B cell (primary cell): ENCODE measurements around the gene C3orf18. TPM values are rescaled to one million over a fixed set of nuclear protein-coding genes. Genes with fewer than 3 reads are reported as not detected.
A peak's percentile ranks its signal among the peaks of the same experiment; 100 is the strongest.

Experiments used
- ATAC-seq: fragments of 200-7000 bp; cut with Tn5 transposase; one replicate; pipeline ENCODE4 v1.10.0; 2021; ENCODE audit warnings: low read depth, mild to moderate bottlenecking, moderate number of reproducible peaks, moderate library complexity
- CTCF ChIA-PET: fragments of 350-600 bp; sonication (Branson Sonifier 250); formaldehyde crosslinking; loops from one replicate; lab custom pipeline; 2021; ENCODE audit warnings: antibody characterized with exemption, inconsistent platforms; lab: Charles Lee
- POLR2A ChIA-PET: fragments of 350-600 bp; sonication (Branson Sonifier 250); formaldehyde crosslinking; loops from one replicate; lab custom pipeline; 2021; ENCODE audit warnings: antibody characterized with exemption; lab: Charles Lee
- DNase-seq: peaks from one replicate; pipeline ENCODE4 v3.0.0; 2013
- H2AFZ ChIP-seq: 2 replicates; pipeline ENCODE4 v1.6.1; 2012; ENCODE audit warnings: mild to moderate bottlenecking, low read depth, low read length; ENCODE audit not compliant: insufficient read depth, poor library complexity, severe bottlenecking
- H3K27ac ChIP-seq, 2 donors: 1 replicate in 1 of 2; 2 replicates in 1 of 2; pipeline ENCODE4 v1.5.1; 2012 to 2013; ENCODE audit warnings: low read length in 2 of 2, mild to moderate bottlenecking in 2 of 2, moderate library complexity in 1 of 2
- H3K27me3 ChIP-seq, 4 experiments: fragments of 200-600 bp in 1 of 4; sonication (generic) in 1 of 4; replicated peaks in 1 of 4; 1 replicate in 2 of 4; 2 replicates in 2 of 4; pipeline versions ENCODE4 v1.6.1 to v1.7.0; 2013 to 2016; ENCODE audit warnings: low read length in 3 of 4, mild to moderate bottlenecking in 2 of 4, mixed read lengths in 1 of 4, moderate library complexity in 1 of 4; ENCODE audit not compliant: insufficient read depth in 4 of 4, control insufficient read depth in 3 of 4; ENCODE audit errors: control extremely low read depth in 1 of 4
- H3K36me3 ChIP-seq, 2 experiments: replicated peaks in 1 of 2; 1 replicate in 1 of 2; 2 replicates in 1 of 2; pipeline versions ENCODE4 v1.6.1 to v1.7.1; 2013; ENCODE audit warnings: low read length in 1 of 2; ENCODE audit not compliant: insufficient read depth in 2 of 2, control insufficient read depth in 1 of 2; ENCODE audit errors: control extremely low read depth in 1 of 2, extremely low read depth in 1 of 2
- H3K4me1 ChIP-seq, 2 donors: fragments of 200-600 bp in 1 of 2; sonication (generic) in 1 of 2; 1 replicate in 1 of 2; 2 replicates in 1 of 2; pipeline versions ENCODE4 v1.5.1 to v1.6.1; 2013 to 2017; ENCODE audit warnings: low read length in 2 of 2; ENCODE audit not compliant: control insufficient read depth in 2 of 2, insufficient read depth in 2 of 2
- H3K4me2 ChIP-seq: replicated peaks from 2 replicates; pipeline ENCODE3; 2012; ENCODE audit warnings: mild to moderate bottlenecking, low read depth, low read length; ENCODE audit not compliant: poor library complexity, severe bottlenecking
- H3K4me3 ChIP-seq, 5 experiments: fragments of 200-600 bp in 1 of 5; sonication (generic) in 1 of 5; 1 replicate in 3 of 5; 2 replicates in 2 of 5; pipeline versions ENCODE4 v1.5.1 to v1.7.0; 2011 to 2016; ENCODE audit warnings: low read length in 4 of 5, mild to moderate bottlenecking in 4 of 5, low read depth in 2 of 5, control low read depth in 1 of 5, moderate library complexity in 1 of 5; ENCODE audit not compliant: insufficient read depth in 1 of 5; ENCODE audit errors: control extremely low read depth in 1 of 5, extremely low read depth in 1 of 5
- H3K79me2 ChIP-seq: fragments of 200-600 bp; sonication (generic); one replicate; pipeline ENCODE4 v1.6.0; 2016; ENCODE audit warnings: low read length; ENCODE audit not compliant: control insufficient read depth, insufficient read depth
- H3K9ac ChIP-seq: fragments of 200-600 bp; sonication (generic); 2 replicates; pipeline ENCODE4 v1.6.1; 2017; ENCODE audit warnings: mild to moderate bottlenecking, low read length, moderate library complexity
- H3K9me3 ChIP-seq, 3 donors: one replicate each; pipeline versions ENCODE4 v1.6.1 to v1.7.1; 2013; ENCODE audit warnings: low read length in 2 of 3; ENCODE audit not compliant: control insufficient read depth in 2 of 3, insufficient read depth in 1 of 3; ENCODE audit errors: control extremely low read depth in 1 of 3
- H4K20me1 ChIP-seq: 2 replicates; pipeline ENCODE4 v1.6.0; 2012; ENCODE audit warnings: mild to moderate bottlenecking, low read length; ENCODE audit not compliant: insufficient read depth, control insufficient read depth, poor library complexity, severe bottlenecking
- H3K27ac Mint-ChIP-seq: one replicate; pipeline ENCODE4 v1.8.0; 2021; ENCODE audit warnings: mixed read lengths
- H3K27me3 Mint-ChIP-seq: one replicate; pipeline ENCODE4 v1.8.0; 2021; ENCODE audit warnings: mixed read lengths
- H3K4me1 Mint-ChIP-seq: one replicate; pipeline ENCODE4 v1.8.0; 2021; ENCODE audit warnings: mixed read lengths
- H3K4me3 Mint-ChIP-seq: one replicate; pipeline ENCODE4 v1.8.0; 2021; ENCODE audit warnings: mixed read lengths
- H3K9me3 Mint-ChIP-seq: one replicate; pipeline ENCODE4 v1.8.0; 2022; ENCODE audit warnings: mixed read lengths; ENCODE audit not compliant: insufficient read depth
- CTCF ChIP-seq: fragments of 200-600 bp; IDR thresholded peaks from one replicate; pipeline ENCODE4 v1.8.0; 2022; ENCODE audit warnings: antibody characterized with exemption, mild to moderate bottlenecking
- EZH2 ChIP-seq: IDR thresholded peaks from 2 replicates; pipeline ENCODE4 v1.6.1; 2012; ENCODE audit warnings: borderline replicate concordance, low read depth, mild to moderate bottlenecking, moderate library complexity, low read length; ENCODE audit not compliant: insufficient read depth, poor library complexity, severe bottlenecking
- WGBS: methylation state at CpG from one replicate; pipeline ENCODE4 v1.1.5; 2013; ENCODE audit warnings: missing lambda C conversion rate; ENCODE audit not compliant: insufficient coverage; 5-methylcytosine and 5-hydroxymethylcytosine counted together
- intact Hi-C: fragments of 100-400 bp; cut with micrococcal nuclease; formaldehyde crosslinking; loops from one replicate; pipeline ENCODE4 v1.10.0; 2022
- polyA plus RNA-seq: library from polyadenylated mRNA; depleted of rRNA; stranded (reverse); fragments of >200 nt; gene quantifications from 2 replicates; pipeline ENCODE4 v1.2.3, GENCODE V29; 2012
- total RNA-seq, 2 donors: library from RNA; stranded (reverse); fragments of 120-200 nt in 1 of 2; gene quantifications; 1 replicate in 1 of 2; 2 replicates in 1 of 2; pipeline versions ENCODE4 v1.2.3 to v1.2.4, GENCODE V29; 2013 to 2022

Gene C3orf18
- total and polyA plus RNA-seq, 2 donors (not counting 1 experiment from before 2014, with no cell fraction given): 14.3 to 15.4 TPM

GRCh38 chr3:50517721-50518206 is 49.8 kb downstream of the C3orf18 start:
- 60% methylated on average over 2 of the region's 4 CpGs for WGBS
- TF ChIP-seq CTCF: no peak
- intact Hi-C loops: loop anchor here (5.0 kb wide), 1 partner anchor 50 kb away; the partner anchor contains the start of genes C3orf18 and HEMK1
- no peaks in the 10 kb centered on the region for H3K9me3 Mint-ChIP-seq
- no peak overlapping the region for H3K9ac ChIP-seq
- no peaks in the 10 kb centered on the region for H4K20me1 ChIP-seq
- no peak for ATAC-seq
- CTCF ChIA-PET: interaction anchor here (0.8 to 3.1 kb wide), 4 partner anchors 25 to 257 kb away, joined by 3 to 17 read pairs (median 8); no protein-coding TSS in a partner anchor
- no peak for DNase-seq
- peaks cover 27 to 36% of the 10 kb centered on the region in 2 donors for H3K4me1 ChIP-seq
- peaks cover 0 to 4% (median 0%) of the 10 kb centered on the region in 4 experiments for H3K27me3 ChIP-seq
- H3K27ac Mint-ChIP-seq: no peak overlapping the region
- no peaks in the 10 kb centered on the region for H3K36me3 ChIP-seq
- H3K79me2 ChIP-seq: no peaks in the 10 kb centered on the region
- H3K4me3 Mint-ChIP-seq: no peak overlapping the region
- no peaks in the 10 kb centered on the region for H3K9me3 ChIP-seq
- peaks cover 5% of the 10 kb centered on the region for H3K27me3 Mint-ChIP-seq
- no peak overlapping the region for H3K4me2 ChIP-seq
- no peak overlapping the region for H3K27ac ChIP-seq
- H3K4me1 Mint-ChIP-seq: peaks cover 34% of the 10 kb centered on the region
- H2AFZ ChIP-seq: no peak overlapping the region
- POLR2A ChIA-PET: interaction anchor here (0.5 to 1.1 kb wide), 2 partner anchors 24 to 798 kb away, joined by 4 to 7 read pairs; no protein-coding TSS in a partner anchor
- no peak overlapping the region for H3K4me3 ChIP-seq

GRCh38 chr3:50516440-50516871 is 51.1 kb downstream of the C3orf18 start:
- no peak for TF ChIP-seq EZH2
- no peak for TF ChIP-seq CTCF
- Histone ChIP-seq H3K9ac (peak overlapping the region; percentile 60), H3K27ac (peak overlapping the region; percentile 76 to 80), H3K79me2 (no peaks in the 10 kb centered on the region), H3K4me2 (peak overlapping the region; percentile 83), H3K9me3 (no peaks in the 10 kb centered on the region), H3K4me1 (peaks cover 27 to 36% of the 10 kb centered on the region in 2 donors), H3K4me3 (peak overlapping the region in 1 of 5 experiments; percentile 51), H2AFZ (peak overlapping the region; percentile 79), H3K27me3 (peaks cover 0 to 2% (median 0%) of the 10 kb centered on the region in 4 experiments), H3K36me3 (no peaks in the 10 kb centered on the region), H4K20me1 (no peaks in the 10 kb centered on the region)
- Mint-ChIP-seq H3K4me1 (peaks cover 34% of the 10 kb centered on the region), H3K27ac (peak overlapping the region; percentile 71), H3K9me3 (no peaks in the 10 kb centered on the region), H3K4me3 (peak overlapping the region; percentile 83), H3K27me3 (peaks cover 5% of the 10 kb centered on the region)
- ATAC-seq (no peak), DNase-seq (no peak)
- CTCF ChIA-PET: interaction anchor here (1.0 to 3.6 kb wide), 3 partner anchors 8 to 51 kb away, joined by 3 to 17 read pairs (median 16); partner anchors contain the start of gene C3orf18
- intact Hi-C loops: loop anchor here (5.0 kb wide), 1 partner anchor 51 kb away; the partner anchor contains the start of genes C3orf18 and HEMK1
- WGBS: 93% methylated on average over 3 of the region's 4 CpGs
- POLR2A ChIA-PET: no interaction called here
